ENCODE data around the gene INPP5K.

DNA sequence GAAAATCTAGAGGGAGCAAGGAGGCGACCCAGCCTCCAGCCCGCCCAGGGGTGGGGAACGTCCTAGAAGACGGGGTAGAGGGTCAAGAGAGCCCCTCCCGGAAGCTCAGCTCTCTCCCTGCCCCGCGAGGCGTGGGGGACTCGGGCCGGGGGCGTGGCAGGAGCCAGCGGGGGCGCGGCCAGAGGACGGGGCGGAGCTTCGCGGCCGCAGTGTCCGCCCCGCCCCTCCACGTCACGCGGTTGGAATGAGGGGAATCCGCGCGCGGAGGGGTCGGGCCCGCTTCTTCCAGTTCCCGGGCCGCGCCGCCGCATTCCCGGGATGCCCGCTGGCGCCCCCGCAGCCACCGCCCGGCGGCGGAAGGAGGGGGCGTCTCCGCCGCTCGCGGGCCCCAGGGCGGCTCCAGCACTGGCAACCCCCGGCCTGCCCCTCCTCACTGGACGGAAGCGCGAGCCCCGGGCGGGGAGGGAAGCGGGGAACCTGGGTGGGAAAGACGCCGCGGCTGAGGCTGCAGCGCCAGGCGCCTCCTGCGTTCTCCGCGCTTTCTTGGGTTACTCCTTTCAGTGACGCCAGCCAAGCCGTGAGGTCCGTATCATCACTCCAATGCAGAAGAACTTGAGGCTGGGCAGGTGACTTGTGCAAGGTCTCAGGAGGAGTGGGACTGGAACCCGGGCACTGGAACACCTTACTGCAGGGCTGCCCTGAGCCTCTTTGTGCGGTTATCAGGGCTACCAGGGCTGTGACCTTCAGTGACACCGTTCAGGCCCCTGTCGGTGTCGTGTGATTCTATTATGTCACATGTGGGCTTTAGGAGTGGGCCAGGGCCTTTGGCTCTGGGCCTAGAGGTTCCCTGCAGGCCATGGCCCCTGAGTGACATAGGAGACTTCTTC is 28.2 kb downstream of the INPP5K start:
- TF ChIP-seq PPARA (CRISPR knock-in tag; IDR thresholded peaks at IDR 0.05; ENCODE audit: borderline replicate concordance), result no peak
- TF ChIP-seq ZNF8 (CRISPR knock-in tag; IDR thresholded peaks at IDR 0.05), result no peak
- TF ChIP-seq RARB (CRISPR knock-in tag; IDR thresholded peaks at IDR 0.05), result no peak
- no peak for TF ChIP-seq ZFP3 (CRISPR knock-in tag; IDR thresholded peaks at IDR 0.05)
